Measurements from ENCODE around the gene GALNT15.

GRCh38 chr3:16176391-16177030, 2.0 kb downstream of the GALNT15 start:
- TF ChIP-seq, protein P1, sequence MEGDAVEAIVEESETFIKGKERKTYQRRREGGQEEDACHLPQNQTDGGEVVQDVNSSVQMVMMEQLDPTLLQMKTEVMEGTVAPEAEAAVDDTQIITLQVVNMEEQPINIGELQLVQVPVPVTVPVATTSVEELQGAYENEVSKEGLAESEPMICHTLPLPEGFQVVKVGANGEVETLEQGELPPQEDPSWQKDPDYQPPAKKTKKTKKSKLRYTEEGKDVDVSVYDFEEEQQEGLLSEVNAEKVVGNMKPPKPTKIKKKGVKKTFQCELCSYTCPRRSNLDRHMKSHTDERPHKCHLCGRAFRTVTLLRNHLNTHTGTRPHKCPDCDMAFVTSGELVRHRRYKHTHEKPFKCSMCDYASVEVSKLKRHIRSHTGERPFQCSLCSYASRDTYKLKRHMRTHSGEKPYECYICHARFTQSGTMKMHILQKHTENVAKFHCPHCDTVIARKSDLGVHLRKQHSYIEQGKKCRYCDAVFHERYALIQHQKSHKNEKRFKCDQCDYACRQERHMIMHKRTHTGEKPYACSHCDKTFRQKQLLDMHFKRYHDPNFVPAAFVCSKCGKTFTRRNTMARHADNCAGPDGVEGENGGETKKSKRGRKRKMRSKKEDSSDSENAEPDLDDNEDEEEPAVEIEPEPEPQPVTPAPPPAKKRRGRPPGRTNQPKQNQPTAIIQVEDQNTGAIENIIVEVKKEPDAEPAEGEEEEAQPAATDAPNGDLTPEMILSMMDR (optimal IDR thresholded peaks at IDR 0.05 in 1 of 3, IDR thresholded peaks at IDR 0.05 in 1 of 3, conservative IDR thresholded peaks at IDR 0.05 in 1 of 3; ENCODE audit: extremely low read depth in 1 of 3, insufficient read depth in 2 of 3, low read length in 3 of 3) = no peak
- TF ChIP-seq EZH2 (IDR thresholded peaks at IDR 0.05; ENCODE audit: low read length) = no peak

All from keratinocyte (primary cell).